ENCODE measurements around the gene MAP3K14.

- TF ChIP-seq SMC3 (IDR thresholded peaks at IDR 0.05; ENCODE audit: borderline replicate concordance, low read length) (peak; percentile 92), RFX5 (IDR thresholded peaks at IDR 0.05; ENCODE audit: low read depth, low read length) (no peak), RAD51 (IDR thresholded peaks at IDR 0.05) (no peak), NR2C1 (IDR thresholded peaks at IDR 0.05) (no peak), ZBTB33 (IDR thresholded peaks at IDR 0.05) (no peak), POLR2AphosphoS5 (IDR thresholded peaks at IDR 0.05; ENCODE audit: low read length) (peak; percentile 34; the same call in 1 of the 2 replicates)
- TF ChIP-seq, protein P1, sequence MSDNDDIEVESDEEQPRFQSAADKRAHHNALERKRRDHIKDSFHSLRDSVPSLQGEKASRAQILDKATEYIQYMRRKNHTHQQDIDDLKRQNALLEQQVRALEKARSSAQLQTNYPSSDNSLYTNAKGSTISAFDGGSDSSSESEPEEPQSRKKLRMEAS (IDR thresholded peaks at IDR 0.05; ENCODE audit: low read depth, low read length): no peak
Observed at GRCh38 chr17:45235416-45236281, 81.2 kb downstream of the MAP3K14 start.

Measured in GM12878 (cell line).